ENCODE data around the gene CDKN2B. TPM values are rescaled to one million over a fixed set of nuclear protein-coding genes. Genes with fewer than 3 reads are reported as not detected.

CDKN2B gene
- total RNA-seq, 6 donors from 2014 or later: 27.2 to 90.6 (median 52.6) TPM

DNA sequence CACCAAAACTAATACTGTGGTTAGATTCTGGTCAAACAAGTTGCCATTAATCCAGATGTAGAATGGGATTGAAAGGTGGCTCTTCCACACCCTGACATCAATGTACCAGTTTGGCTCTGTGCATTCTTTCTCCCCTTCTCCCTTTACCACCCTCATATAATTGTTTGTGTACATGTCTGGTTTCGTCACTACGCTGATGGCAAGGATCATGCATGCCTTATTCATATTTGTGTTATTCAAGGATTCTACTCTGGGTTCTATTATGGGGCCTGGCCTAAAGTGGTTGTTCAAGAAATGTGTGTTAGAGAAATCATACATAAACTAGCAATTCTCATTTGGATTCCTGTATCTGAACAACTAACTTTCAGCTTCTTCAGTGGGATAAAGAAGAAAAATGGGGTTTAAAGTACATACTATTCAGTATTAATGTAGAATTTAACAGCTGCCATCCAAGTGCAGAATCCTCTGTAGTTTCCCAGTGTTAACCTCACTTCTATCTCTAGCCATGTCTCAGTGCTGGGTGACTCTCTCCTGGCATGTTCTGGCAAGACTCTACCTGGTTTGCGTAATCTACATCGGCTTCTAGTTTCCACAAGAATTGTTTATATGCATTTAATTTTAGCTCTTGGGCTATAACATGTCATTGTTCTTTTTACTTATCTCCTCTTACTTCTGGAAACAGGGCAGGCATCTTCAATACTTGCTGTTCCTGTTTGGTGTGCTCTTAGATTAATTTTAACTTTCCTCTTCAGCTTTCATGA, 27.9 kb upstream of the CDKN2B start:
- no peak for ATAC-seq (ENCODE audit: low FRiP score in 2 of 2)
- Histone ChIP-seq H3K27ac (peak overlapping the region in 3 of 4 donors; percentile 4 to 64 (median 48)), H3K4me3 (no peak overlapping the region), H3K4me1 (peaks cover 14 to 31% (median 17%) of the 10 kb centered on the region in 4 donors), H3K27me3 (no peaks in the 10 kb centered on the region), H3K9me3 (no peaks in the 10 kb centered on the region), H3K36me3 (no peaks in the 10 kb centered on the region)
- TF ChIP-seq POLR2AphosphoS5 (IDR thresholded peaks at IDR 0.05): no peak
- TF ChIP-seq, protein P1, sequence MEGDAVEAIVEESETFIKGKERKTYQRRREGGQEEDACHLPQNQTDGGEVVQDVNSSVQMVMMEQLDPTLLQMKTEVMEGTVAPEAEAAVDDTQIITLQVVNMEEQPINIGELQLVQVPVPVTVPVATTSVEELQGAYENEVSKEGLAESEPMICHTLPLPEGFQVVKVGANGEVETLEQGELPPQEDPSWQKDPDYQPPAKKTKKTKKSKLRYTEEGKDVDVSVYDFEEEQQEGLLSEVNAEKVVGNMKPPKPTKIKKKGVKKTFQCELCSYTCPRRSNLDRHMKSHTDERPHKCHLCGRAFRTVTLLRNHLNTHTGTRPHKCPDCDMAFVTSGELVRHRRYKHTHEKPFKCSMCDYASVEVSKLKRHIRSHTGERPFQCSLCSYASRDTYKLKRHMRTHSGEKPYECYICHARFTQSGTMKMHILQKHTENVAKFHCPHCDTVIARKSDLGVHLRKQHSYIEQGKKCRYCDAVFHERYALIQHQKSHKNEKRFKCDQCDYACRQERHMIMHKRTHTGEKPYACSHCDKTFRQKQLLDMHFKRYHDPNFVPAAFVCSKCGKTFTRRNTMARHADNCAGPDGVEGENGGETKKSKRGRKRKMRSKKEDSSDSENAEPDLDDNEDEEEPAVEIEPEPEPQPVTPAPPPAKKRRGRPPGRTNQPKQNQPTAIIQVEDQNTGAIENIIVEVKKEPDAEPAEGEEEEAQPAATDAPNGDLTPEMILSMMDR (IDR thresholded peaks at IDR 0.05): no peak
- TF ChIP-seq POLR2A (IDR thresholded peaks at IDR 0.05): no peak
- TF ChIP-seq EP300 (IDR thresholded peaks at IDR 0.05): no peak
- WGBS, 2 donors: 55 to 66% methylated on average over 4 of the region's 4 CpGs
- peak in 1 of 2 donors; percentile 38 for DNase-seq

DNA sequence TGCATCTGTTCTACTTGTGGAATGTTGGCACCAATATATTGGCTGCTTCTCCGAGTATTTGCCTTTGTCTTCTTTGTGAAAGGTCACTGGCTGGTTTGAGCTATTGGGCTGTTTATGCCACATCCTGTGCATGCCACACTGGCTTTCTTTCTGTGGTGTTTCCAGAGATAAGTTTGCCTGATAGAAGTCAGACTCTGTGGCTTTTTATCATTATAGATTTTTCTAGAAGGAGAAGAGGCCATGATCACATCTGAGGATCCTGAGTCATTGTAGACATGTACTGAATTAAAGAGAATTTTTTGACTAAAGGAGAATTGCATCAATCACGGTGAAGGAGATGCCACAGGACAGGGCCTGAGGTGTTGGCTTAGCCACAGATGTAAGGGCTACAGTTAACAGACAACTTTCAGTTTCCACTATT, 26.5 kb upstream of the CDKN2B start:
- no peak overlapping the region for H3K27ac ChIP-seq
- H3K4me1 ChIP-seq: peaks cover 14 to 27% (median 18%) of the 10 kb centered on the region in 4 donors
- H3K9me3 ChIP-seq: no peaks in the 10 kb centered on the region
- WGBS, 2 donors: 71 to 76% methylated on average over 2 of the region's 2 CpGs
- H3K27me3 ChIP-seq: no peaks in the 10 kb centered on the region
- DNase-seq (no peak), ATAC-seq (ENCODE audit: low FRiP score in 2 of 2) (no peak)
- TF ChIP-seq POLR2AphosphoS5 (IDR thresholded peaks at IDR 0.05) (no peak), POLR2A (IDR thresholded peaks at IDR 0.05) (no peak), EP300 (IDR thresholded peaks at IDR 0.05) (no peak)
- TF ChIP-seq, protein P1 (IDR thresholded peaks at IDR 0.05): no peak
- no peaks in the 10 kb centered on the region for H3K36me3 ChIP-seq
- H3K4me3 ChIP-seq: no peak overlapping the region

DNA sequence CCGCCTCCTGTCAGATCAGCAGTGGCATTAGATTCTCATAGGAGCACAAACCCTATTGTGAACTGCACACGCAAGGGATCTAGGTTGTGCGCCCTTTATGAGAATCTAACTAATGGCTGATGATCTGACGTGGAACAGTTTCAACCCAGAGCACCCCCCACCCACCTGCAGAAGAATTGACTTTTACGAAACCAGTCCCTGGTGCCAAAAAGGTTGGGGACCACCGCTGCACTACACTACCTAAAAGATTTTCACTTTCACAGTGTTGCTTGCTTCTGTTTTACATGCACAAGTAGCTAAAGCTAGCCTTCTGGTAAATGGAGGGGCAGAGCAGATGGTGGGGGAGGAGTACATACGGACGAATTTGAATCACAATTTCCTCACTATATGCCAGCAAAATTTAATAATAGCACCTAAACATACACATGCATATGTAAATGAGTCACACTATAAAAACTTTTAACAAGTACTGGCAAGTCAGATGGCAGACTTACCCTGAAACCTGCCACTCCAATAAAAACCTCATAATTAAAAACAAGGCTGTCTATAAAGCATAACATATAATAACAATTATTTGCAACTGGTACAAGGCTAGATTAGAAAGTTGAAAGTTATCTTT, 24.0 kb upstream of the CDKN2B start:
- ATAC-seq (ENCODE audit: low FRiP score in 2 of 2) (no peak), DNase-seq (no peak)
- Histone ChIP-seq H3K27me3 (no peaks in the 10 kb centered on the region), H3K36me3 (no peaks in the 10 kb centered on the region), H3K4me3 (no peak overlapping the region), H3K9me3 (no peaks in the 10 kb centered on the region), H3K4me1 (peaks cover 11 to 26% (median 21%) of the 10 kb centered on the region in 4 donors), H3K27ac (no peak overlapping the region)
- TF ChIP-seq POLR2AphosphoS5 (IDR thresholded peaks at IDR 0.05) (no peak), EP300 (IDR thresholded peaks at IDR 0.05) (no peak), POLR2A (IDR thresholded peaks at IDR 0.05) (no peak)
- TF ChIP-seq, protein P1 (IDR thresholded peaks at IDR 0.05): no peak
- 83 to 85% methylated on average over 8 of the region's 8 CpGs for WGBS, 2 donors

DNA sequence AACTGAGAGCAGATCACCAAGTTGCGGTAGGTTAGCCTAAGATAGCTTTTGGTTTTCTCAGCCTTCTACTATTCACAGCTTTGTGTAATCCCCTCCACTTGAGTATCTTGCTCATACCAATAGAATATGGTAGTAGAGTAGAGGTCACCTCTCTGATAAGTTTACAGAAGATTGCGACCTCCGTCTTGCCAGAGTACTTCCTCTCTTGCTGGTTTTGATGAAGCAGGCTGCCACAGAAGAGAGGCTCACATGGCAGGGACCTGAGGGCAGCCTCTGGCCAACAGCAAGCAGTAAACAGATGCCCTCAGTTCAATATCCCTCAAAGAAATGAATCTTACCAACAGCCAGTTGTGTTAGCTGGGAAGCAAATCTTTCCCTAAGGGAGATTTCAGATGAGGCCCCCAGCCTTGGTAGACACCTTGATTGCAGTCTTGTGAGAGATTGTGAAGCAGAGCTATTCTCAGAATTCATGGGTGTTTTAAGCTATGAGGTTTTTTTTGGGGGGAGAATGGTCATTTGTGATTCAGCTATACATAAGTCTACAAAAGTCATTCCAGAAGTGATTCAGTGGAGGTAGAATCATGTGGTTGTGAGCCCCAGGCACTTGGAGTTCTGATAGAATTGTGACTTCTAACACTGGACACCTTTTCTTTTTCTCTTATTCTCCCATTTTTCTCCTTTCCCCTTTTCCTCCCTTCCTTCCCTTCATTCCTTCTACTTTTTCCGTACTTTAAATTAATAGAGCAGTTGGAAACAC, 22.7 kb upstream of the CDKN2B start:
- H3K4me1 ChIP-seq: peaks cover 4 to 14% (median 9%) of the 10 kb centered on the region in 4 donors
- H3K9me3 ChIP-seq: no peaks in the 10 kb centered on the region
- no peaks in the 10 kb centered on the region for H3K36me3 ChIP-seq
- peak in 1 of 2 donors; percentile 21 for ATAC-seq (ENCODE audit: low FRiP score in 2 of 2)
- H3K27me3 ChIP-seq: no peaks in the 10 kb centered on the region
- no peak overlapping the region for H3K4me3 ChIP-seq
- no peak overlapping the region for H3K27ac ChIP-seq
- WGBS, 2 donors: 67 to 68% methylated on average over 4 of the region's 4 CpGs
- no peak for DNase-seq
- TF ChIP-seq, protein P1 (IDR thresholded peaks at IDR 0.05): no peak
- TF ChIP-seq EP300 (IDR thresholded peaks at IDR 0.05) (no peak), POLR2A (IDR thresholded peaks at IDR 0.05) (no peak), POLR2AphosphoS5 (IDR thresholded peaks at IDR 0.05) (no peak)

Measured in upper lobe of left lung (tissue), 6 donors.